HuH-7 (cell line): ENCODE results near the gene CENPL.
"Not testable (repeated sequence)": the region's sequence is repeated elsewhere in the genome, so short reads cannot be mapped to it uniquely, and the experiment has no call there.

Experiments used
- DNase-seq: peaks from one replicate; pipeline ENCODE4 v3.0.0; 2011; ENCODE audit warnings: low spot score

The CENPL gene

DNA sequence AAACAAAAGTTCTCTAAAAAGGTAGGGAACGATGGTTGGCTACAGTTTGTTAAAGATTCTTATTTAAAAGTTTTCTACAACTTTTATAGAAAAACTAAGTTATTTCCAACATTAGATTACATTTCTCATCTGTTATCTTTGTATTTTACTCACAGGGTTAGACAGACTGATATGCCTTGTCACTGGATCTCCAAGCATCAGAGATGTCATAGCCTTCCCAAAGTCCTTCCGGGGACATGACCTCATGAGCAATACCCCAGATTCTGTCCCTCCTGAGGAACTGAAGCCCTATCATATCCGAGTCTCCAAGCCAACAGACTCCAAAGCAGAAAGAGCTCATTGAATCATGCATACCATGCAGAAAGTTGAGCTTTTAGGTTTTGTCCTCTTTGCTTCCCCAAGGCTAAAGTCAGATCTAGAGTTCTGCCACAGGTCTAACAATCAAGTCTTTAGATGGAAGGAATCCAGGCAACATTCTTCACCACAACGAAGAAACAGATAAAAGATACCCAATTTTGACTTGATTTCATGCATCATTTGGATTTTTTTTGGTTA lies 32.8 kb upstream of the CENPL start:
- DNase-seq: no peak

DNA sequence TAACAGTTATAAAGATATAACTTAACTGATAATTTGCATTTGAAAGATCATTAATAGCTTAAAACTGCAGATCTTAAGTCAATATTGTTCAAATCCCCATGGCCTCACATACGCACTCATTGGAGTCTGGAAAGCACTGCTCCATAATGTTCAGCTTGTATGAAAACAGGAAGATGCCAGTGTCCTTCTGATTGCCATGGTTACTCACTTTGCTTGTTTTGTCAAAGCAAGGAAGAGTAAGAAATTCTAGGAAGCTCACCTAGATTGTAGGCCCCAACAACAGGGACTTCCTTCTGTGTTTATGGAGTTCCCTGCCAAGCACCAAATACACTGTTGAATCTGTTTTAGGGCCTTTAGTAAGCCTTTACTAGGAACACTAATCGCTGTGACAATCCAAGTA lies 32.2 kb upstream of the CENPL start:
- DNase-seq: no peak

DNA sequence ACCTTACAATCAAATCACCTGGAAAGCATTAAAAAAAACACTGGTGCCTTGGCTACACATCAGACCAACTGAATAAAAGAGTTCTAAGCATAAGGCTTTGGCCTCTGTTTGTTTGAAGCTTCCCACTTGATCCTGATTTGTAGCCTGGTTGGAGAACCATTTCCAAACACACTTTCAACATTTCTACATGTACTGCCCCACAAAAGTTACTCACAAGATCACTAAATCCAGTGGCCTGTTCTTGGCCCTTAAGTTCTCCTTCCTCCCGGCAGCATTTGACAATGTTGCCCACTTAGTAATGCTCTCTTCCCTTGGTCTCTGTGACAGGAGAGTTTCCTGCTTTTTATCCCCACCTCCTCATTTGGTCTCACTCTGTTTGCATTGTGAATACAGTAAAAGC lies 31.3 kb upstream of the CENPL start:
- no peak for DNase-seq

DNA sequence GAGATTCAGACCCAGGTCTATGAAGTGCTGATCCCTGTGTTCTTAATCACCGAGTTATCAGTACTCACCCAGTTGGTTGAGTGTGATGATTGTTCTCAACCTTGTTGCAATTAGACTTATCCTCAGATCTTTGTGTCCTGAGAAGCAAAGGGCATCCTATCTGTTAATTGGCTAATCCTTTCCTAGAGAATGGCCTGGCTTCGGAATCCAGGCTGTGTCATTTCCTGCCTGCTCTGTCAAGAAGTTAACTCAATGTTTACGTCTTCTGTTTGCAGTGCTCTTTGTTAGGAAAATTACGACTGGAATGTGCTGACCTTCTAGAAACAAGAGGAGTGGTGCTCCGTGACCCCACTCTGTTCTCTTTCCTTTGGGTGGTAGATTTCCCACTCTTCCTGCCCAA lies 28.4 kb upstream of the CENPL start:
- no peak for DNase-seq

DNA sequence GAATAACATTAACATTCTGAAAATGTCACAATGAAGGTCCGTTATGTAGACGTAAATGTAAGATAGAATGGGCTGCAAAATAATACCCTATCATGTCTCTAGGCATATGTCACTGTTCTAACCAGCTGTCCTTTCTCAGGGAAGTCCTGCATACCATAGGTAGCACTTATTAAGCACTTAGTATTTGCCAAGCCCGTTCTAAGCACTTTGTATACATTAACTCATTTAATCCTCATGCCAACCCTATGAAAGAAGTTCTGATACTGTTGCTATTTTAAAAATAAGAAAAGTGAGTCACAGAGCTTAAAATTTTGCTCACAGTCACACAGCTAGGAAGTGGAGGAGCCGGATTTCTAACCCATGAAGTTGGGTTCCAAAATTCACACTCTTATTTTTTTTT lies 27.4 kb upstream of the CENPL start:
- DNase-seq: no peak

DNA sequence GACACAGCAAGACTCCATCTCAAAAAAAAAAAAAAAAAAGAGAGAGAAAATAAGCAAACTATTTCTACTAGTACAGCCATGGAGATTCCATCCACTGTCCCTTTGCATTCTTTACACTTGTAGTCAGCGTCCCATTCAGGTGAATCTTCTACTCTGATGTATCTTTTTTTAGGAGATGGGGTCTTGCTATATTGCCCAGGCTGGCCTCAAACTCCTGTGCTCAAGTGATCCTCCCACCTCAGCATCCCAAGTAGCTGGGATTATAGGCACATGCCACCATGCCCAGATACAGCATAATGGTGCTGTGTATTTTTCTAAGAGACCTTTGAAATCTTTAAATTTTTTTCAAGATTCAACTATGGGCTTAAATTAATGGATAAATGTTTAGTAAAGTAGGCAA lies 8.1 kb upstream of the CENPL start:
- no peak for DNase-seq

DNA sequence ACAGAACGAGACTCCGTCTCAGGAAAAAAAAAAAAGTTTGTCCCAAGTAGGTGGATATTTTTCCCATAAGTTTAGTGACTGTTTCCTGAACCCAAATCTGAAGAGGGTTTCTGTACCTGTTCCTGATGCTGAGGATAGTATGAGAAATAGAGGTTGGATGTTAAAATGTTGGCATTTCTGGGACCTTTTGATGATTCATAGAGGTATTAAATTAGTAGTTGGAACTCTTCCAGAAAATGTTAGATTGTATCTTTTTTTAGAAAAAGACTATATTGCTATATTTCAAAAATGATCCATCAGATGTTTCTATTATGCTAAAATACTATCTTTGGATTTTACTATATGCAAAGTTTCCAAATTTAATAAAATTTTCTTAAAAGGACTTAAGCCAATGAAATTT lies 2.9 kb upstream of the CENPL start:
- DNase-seq: no peak

DNA sequence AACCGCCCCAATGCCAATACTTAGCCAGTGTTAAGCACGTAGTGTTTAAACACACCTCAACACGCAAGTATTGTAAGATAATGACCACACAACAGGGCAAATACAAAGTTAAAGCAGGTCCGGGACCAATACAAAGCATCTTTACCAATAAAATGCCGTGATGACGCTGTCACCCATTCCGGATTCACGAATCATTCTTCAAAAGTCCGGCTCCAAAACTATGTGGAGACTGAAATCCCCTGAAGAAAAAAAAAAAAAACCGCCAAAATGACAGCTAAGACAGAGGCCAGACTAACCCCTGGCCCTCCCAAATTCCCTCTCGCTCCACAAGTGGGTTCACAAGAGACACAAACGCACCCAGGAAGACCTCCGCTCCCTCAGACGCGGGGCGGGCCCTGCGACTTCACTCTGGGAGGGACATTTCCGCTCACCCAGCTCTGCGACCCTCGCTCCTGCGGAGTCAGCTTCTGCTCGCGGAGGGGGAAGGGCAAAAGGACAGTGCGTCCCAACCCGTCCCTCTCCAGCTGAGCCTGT lies 835 bp downstream of the CENPL start:
- DNase-seq: no peak

DNA sequence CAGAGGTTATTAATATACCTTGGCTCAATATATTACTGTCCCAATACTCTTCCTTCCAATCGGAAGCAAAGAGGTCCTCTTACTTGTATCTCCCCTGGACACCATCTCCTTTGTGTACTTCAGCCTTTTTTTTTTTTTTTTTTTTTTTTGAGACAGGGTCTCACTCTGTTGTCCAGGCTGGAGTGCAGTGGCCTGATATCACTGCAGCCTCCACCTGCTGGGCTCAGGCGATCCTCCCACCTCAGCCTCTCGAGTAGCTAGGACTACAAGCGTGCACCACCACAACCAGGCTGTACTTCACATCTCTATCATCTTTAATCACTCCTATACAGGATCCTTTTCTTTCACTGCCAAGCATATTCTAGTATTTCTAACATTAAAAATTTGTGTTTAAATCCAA lies 3.0 kb downstream of the CENPL start:
- no peak for DNase-seq

DNA sequence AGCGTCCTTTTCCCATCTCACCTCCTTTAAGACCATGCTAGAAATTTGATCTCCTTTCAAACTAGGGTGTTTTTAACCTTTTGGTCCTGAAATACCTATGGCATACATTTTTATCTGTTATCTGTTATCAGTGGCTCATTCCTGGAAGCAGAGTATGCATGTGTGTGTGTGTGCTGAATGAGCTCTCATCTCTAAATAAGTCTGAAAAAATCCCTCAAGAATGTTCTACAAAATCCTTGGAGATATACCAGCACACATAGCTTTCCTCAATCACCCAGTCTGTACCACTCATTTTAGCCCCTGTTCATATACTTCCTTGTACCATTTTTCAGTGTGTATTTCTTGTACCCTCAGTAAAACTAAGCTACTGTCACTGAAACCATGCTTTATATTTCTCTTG lies 6.2 kb downstream of the CENPL start:
- no peak for DNase-seq

DNA sequence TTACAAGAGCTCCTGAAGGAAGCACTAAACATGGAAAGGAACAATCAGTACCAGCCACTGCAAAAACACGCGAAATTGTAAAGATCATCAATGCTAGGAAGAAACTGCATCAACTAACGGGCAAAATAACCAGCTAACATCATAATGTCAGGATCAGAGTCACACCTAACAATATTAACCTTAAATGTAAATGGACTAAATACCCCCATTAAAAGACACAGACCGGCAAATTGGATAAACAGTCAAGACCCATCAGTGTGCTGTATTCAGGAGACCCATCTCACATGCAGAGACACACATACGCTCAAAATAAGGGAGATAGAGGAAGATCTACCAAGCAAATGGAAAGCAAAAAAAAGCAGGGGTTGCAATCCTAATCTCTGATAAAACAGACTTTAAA lies 11.0 kb downstream of the CENPL start:
- not testable (repeated sequence) for DNase-seq

DNA sequence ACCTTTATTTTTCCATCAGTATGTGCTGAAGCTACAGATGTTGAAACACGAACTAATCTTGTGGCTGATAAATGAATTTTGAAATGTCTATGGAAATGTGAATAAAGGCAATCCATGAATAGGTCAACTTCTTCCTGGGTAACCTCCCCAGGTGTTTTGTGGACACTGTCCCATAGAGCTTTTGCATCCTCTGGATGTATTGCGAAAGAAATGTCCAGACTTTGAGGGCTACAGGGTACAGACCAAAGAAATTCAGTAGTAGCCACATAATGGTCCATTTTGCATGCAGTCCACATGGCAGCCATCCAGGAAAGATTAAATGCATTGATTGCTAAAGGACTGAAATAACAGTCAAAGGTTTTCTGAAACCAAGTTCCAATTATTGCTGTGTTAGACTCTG lies 21.7 kb downstream of the CENPL start:
- no peak for DNase-seq

DNA sequence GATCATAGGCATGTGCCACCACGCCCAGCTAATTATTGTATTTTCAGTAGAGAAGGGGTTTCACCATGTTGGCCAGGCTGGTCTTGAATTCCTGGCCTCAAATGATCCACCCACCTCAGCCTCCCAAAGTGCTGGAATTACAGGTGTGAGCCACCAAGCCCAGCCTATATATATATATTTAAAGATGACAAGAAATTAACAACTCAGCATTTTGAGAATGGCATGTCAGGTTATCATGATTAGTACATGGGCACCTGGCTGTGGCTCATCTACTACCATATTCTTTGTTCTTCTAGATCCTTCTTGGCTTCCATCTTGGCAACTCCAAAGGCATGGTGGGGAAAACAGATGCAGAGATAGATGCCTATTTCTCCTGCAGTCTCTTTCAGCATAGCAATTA lies 24.7 kb downstream of the CENPL start:
- DNase-seq: not testable (repeated sequence)

DNA sequence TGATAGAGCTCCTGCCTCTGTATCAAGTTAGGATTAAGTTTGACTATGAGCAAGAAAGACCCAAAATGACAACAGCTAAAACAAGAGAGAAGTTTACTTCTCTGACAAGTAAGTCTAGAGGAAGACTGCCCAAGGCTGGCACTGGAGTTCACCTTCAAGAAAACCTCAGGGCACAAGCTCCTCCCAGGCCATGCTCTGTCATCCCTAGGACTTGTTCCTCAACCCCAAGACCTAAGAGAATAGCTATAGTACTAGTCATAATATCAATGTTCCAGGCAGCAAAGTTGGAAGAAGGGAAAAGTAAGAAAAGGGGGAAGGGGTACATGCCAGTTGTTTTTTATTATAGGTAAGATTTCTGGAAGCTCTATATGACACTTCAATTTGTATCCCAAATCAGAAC lies 26.6 kb downstream of the CENPL start:
- DNase-seq: no peak

DNA sequence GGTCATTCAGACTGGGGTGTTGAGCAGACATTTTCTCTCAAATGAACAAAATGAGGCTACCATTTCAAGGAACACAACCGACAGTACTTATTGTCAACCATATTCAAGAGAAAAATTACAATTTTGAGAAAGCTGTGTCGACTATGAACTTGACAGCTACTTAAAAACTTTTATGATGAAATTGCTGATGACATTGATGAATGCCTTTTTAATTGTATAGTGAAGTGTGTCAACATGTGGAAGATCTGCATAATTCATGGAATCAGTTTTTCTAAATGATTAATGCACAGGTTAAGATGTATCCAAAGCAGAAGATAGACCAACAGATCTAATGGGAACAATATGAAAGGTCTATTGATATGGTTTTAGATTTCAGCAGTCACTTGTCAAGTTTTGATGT lies 34.8 kb downstream of the CENPL start:
- no peak for DNase-seq

DNA sequence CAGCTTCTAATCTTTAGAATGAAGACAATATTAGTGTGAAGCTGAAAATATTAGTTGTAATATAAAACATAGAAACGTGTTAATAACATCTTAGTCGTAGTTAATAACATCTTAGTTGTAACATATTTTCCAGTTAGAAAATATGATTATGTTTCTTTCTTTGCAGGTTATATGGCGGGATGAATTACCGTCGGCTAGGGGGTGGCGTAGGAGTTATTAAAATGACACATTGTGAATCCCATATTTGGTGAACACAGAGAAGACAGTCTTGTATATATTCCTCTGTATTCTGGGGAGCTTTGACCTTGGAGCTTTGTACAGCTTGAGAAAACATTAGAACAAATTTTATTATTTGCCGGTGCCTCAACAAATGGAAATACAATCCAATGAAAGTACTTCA lies 39.7 kb downstream of the CENPL start:
- DNase-seq: no peak

DNA sequence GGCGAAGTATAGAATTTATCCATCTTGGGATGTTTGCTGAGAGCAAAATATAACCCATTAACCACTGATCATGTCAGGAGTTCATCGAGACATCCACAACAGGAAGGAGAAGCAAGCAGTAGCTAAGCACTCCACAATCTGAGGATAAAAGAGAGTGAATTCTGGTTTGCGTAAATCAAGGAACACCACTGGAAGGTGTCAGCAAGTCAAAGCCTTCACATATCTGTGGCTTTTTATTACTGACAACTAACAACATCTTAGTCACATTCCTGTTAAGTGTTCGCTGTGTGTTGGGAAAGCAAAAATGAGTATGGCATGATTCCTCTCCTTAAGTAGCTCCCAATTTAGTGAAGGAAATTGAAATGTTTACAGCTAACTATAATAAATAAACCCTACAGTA lies 44.7 kb downstream of the CENPL start:
- DNase-seq: no peak

DNA sequence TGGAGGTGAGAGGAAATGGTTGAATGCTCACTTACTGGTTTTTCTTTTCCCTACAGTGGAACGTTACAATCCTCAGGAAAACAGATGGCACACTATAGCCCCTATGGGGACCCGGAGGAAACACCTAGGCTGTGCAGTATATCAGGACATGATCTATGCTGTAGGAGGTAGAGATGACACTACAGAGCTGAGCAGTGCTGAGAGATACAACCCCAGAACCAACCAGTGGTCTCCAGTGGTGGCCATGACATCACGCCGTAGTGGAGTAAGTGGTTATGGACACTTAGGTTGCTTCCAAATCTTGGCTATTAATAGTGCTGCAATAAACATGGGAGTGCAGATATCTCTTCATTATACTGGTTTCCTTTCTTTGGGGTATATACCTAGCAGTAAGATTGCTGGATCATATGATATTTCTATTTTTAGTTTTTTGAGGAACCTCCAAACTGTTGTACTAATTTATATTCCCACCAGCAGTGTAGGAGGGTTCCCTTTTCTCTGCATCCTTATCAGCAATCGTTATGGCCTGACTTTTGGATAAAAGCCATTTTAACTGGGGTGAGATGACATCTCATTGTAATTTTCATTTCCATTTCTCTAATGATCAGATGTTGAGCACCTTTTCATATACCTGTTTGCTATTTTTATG lies 49.0 kb downstream of the CENPL start:
- DNase-seq: no peak

DNA sequence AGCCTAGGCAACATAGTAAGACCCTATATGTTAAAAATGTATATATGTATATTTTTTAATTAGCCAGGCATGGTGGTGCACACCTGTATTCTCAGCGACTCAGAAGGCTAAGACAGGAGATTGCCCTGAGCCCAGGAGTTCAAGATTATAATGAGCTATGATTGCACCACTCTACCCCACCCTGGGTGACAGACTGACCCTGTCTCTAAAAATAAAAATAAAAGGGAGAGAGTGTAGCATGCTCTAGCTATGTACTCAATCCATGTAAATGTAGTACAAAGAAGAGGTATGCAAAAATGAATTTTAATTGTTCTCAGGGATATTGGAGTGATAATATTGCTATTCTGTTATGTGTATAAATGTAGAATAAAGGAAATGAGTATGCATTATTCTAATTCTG lies 53.1 kb downstream of the CENPL start:
- DNase-seq: no peak

DNA sequence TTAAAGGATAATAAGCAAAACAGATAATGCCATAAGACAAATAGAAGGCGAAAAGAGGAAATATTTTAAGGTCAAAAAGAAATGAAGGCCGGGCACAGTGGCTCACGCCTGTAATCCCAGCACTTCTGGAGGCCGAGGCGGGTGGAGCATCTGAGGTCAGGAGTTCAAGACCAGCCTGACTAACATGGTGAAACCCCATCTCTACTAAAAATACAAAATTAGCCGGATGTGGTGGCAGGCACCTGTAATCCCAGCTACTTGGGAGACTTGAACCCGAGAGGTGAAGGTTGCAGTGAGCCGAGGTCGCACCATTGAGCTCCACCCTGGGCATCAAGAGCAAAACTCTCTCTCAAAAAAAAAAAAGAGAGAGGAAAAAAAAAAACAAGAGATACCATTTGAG lies 54.4 kb downstream of the CENPL start:
- DNase-seq: not testable (repeated sequence)

DNA sequence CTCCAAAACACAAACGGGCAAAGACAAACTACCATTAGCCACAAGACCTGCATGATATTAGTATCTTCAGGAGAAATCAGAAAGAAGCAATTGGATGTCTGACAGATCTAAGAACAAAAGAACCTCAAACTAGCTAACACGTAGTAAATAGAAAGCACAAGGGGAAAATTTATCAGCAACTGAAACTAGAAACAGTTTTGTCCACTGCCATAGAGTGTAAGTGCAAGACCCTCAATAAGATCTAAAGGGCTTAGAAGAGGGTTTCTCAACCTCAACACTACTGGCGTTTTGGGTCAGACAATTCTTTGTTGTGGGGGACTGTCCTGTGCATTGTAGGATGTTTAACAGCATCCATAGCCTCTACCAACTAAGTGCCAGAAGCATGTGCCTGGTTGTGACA lies 55.9 kb downstream of the CENPL start:
- no peak for DNase-seq

DNA sequence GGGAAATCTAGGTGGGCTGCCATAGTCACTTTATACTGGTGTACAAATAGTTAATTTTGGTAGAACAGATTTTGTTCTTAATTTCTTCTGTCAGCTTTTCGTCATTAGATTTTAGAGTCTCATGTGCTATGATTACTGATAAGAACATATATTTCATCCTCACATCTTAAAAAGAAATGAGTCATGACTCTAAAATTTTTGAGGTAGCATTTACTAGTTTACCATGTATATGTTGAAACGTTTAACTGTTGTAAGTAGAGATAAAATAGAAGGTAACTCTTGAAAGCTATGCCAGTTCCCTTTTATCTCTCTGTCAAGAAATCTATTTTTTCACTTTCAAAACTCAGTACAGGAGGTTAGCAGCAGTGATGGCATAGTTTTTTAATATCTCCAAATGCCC lies 56.5 kb downstream of the CENPL start:
- no peak for DNase-seq

DNA sequence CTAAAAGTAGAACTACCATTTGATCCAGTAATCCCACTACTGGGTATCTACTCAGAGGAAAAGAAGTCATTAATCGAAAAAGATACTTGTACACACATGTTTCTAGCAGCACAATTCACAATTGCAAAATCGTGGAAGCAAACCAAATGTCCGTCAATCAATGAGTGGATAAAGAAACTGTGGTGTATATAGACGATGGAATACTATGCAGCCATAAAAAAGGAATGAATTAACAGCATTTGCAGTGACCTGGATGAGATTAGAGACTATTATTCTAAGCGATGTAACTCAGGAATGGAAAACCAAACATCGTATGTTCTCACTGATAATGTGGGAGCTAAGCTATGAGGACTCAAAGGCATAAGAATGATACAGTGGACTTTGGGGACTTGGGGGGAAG lies 60.4 kb downstream of the CENPL start:
- DNase-seq: not testable (repeated sequence)

DNA sequence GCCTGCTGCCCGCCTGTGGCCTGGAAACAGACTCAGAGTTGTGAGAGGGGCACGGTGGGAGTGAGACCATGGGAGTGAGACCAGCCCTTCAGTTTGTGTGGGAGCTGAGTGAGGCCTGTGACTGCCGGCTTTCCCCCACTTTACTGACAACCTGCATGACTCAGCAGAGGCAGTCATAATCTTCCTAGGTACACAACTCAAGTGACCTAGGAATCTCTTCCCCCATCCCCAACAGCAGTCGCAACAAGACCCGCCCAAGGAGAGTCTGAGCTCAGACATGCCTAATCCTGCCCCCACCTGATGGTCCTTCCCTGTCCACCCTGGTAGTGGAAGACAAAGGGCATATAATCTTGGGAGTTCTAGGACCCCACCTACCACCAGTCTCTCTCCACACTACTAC lies 65.7 kb downstream of the CENPL start:
- no peak for DNase-seq
